GM12878 (cell line): ENCODE results near the gene GSE1. TPM values are rescaled to one million over a fixed set of nuclear protein-coding genes. Genes with fewer than 3 reads are reported as not detected.

Experiments
- ATAC-seq: fragments of 200-7000 bp; cut with Tn5 transposase; 3 replicates; pipeline ENCODE4 v1.9.1; 2020; ENCODE audit warnings: mild to moderate bottlenecking, moderate library complexity
- BruUV-seq: library from RNA; stranded (reverse); fragments of 400-500 nt; replicated peaks from 2 replicates; lab custom pipeline; 2021; lab: Mats Ljungman, UMichigan
- CTCF ChIA-PET: fragments of 300-600 bp; sonication (Branson Sonifier 250); formaldehyde crosslinking; extraction: SDS; loops from one replicate; lab custom pipeline; 2021; ENCODE audit warnings: inconsistent platforms; lab: Yijun Ruan, JAX
- POLR2A ChIA-PET: fragments of 350-600 bp; formaldehyde crosslinking; extraction: SDS; loops from one replicate; lab custom pipeline; 2021; ENCODE audit warnings: inconsistent platforms; lab: Charles Lee
- RAD21 ChIA-PET: fragments of 300-600 bp; sonication (Branson Sonifier 250); formaldehyde crosslinking; loops from one replicate; lab custom pipeline; 2023; ENCODE audit warnings: antibody characterized with exemption; ENCODE audit not compliant: unreplicated experiment; lab: Charles Lee
- SMC1A ChIA-PET: fragments of 300-600 bp; sonication (Branson Sonifier 250); formaldehyde crosslinking; loops from one replicate; lab custom pipeline; 2023; ENCODE audit not compliant: unreplicated experiment, uncharacterized antibody; lab: Charles Lee
- DNase-seq: peaks from one replicate; pipeline ENCODE4 v3.0.0-alpha.2; 2011; ENCODE audit warnings: low read depth, low spot score
- FAIRE-seq: peaks from 3 replicates; lab custom pipeline; 2011; peaks lifted over from hg19 to GRCh38; lab: Jason Lieb, UNC
- H2AFZ ChIP-seq: 2 replicates; pipeline ENCODE4 v1.6.0; 2011; ENCODE audit warnings: low read depth, low read length, control low read depth; ENCODE audit not compliant: control insufficient read depth
- H3K27ac ChIP-seq: 2 replicates; pipeline ENCODE4 v1.5.1; 2011; ENCODE audit warnings: control low read depth; ENCODE audit not compliant: control insufficient read depth, insufficient read depth
- H3K27me3 ChIP-seq, 2 experiments: replicated peaks in 1 of 2; 2 replicates each; pipeline versions ENCODE4 v1.6.0 to v1.6.1; 2011; ENCODE audit warnings: low read length in 1 of 2; ENCODE audit not compliant: control insufficient read depth in 2 of 2, insufficient read depth in 2 of 2
- H3K36me3 ChIP-seq, 2 experiments: 2 replicates each; pipeline ENCODE4 v1.5.1; 2011; ENCODE audit warnings: low read length in 1 of 2; ENCODE audit not compliant: control insufficient read depth in 2 of 2, insufficient read depth in 2 of 2
- H3K4me1 ChIP-seq: 2 replicates; pipeline ENCODE4 v1.6.1; 2011; ENCODE audit warnings: mild to moderate bottlenecking, low read length, moderate library complexity, mixed read lengths; ENCODE audit not compliant: control insufficient read depth, insufficient read depth
- H3K4me2 ChIP-seq: 2 replicates; pipeline ENCODE4 v1.6.0; 2011; ENCODE audit warnings: control low read depth; ENCODE audit not compliant: control insufficient read depth, insufficient read depth
- H3K4me3 ChIP-seq: fragments of 200-600 bp; sonication (generic); 2 replicates; pipeline ENCODE4 v1.5.1; 2016
- H3K79me2 ChIP-seq: 2 replicates; pipeline ENCODE4 v1.6.0; 2011; ENCODE audit warnings: low read length; ENCODE audit not compliant: control insufficient read depth, insufficient read depth
- H3K9ac ChIP-seq: 2 replicates; pipeline ENCODE4 v1.8.0; 2011; ENCODE audit warnings: low read length, control low read depth, mixed read lengths; ENCODE audit not compliant: control insufficient read depth, insufficient read depth
- H3K9me3 ChIP-seq: replicated peaks from 3 replicates; pipeline ENCODE4 v1.5.1; 2011; ENCODE audit warnings: mild to moderate bottlenecking, low read length; ENCODE audit not compliant: control insufficient read depth, insufficient read depth
- H4K20me1 ChIP-seq: 2 replicates; pipeline ENCODE4 v1.6.0; 2011; ENCODE audit not compliant: control insufficient read depth, insufficient read depth
- ATF3 ChIP-seq: IDR thresholded peaks from 2 replicates; pipeline ENCODE4 v1.6.1; 2011; ENCODE audit warnings: low read depth, mild to moderate bottlenecking, low read length, moderate library complexity, borderline replicate concordance; ENCODE audit errors: extremely low read depth
- BCL11A ChIP-seq: IDR thresholded peaks from 2 replicates; pipeline ENCODE4 v1.6.1; 2011; ENCODE audit warnings: low read depth, low read length
- MTA2 ChIP-seq: fragments of 450-650 bp; IDR thresholded peaks from 2 replicates; pipeline ENCODE4 v1.6.1; 2016; ENCODE audit warnings: low read depth, mild to moderate bottlenecking, moderate library complexity
- NFXL1 ChIP-seq: fragments of 450-650 bp; IDR thresholded peaks from 2 replicates; pipeline ENCODE4 v1.6.1; 2017; ENCODE audit warnings: antibody characterized with exemption, mild to moderate bottlenecking, borderline replicate concordance
- POU2F2 ChIP-seq: IDR thresholded peaks from 3 replicates; pipeline ENCODE4 v1.6.1; 2011; ENCODE audit warnings: low read depth, mild to moderate bottlenecking, low read length, borderline replicate concordance
- SMAD5 ChIP-seq: IDR thresholded peaks from 2 replicates; pipeline ENCODE4 v1.6.1; 2016; ENCODE audit warnings: antibody characterized with exemption, low read depth
- SMARCA5 ChIP-seq: fragments of 450-650 bp; IDR thresholded peaks from 2 replicates; pipeline ENCODE4 v1.6.1; 2017; ENCODE audit warnings: mild to moderate bottlenecking
- SP1 ChIP-seq: IDR thresholded peaks from one replicate; pipeline ENCODE4 v1.6.1; 2011; ENCODE audit warnings: low read depth, low read length
- ZNF207 ChIP-seq: fragments of 450-650 bp; IDR thresholded peaks from 2 replicates; pipeline ENCODE4 v1.6.1; 2014; ENCODE audit warnings: antibody characterized with exemption, mild to moderate bottlenecking, borderline replicate concordance
- WGBS: methylation state at CpG from one replicate; pipeline ENCODE4 v1.1.6; 2016; ENCODE audit warnings: low lambda C conversion rate; ENCODE audit not compliant: insufficient replicate concordance, insufficient coverage; ENCODE audit errors: missing lambda C conversion rate; 5-methylcytosine and 5-hydroxymethylcytosine counted together
- in situ Hi-C: fragments of 300-500 bp; cut with MboI; formaldehyde crosslinking; loops from 9 replicates; pipeline ENCODE4 v1.14.3; 2018; ENCODE audit warnings: mixed read lengths
- intact Hi-C: fragments of 100-400 bp; cut with micrococcal nuclease; formaldehyde crosslinking; loops from one replicate; pipeline ENCODE4 v1.14.2; 2022; ENCODE audit not compliant: unreplicated experiment
- polyA plus RNA-seq, 11 experiments: library from polyadenylated mRNA; depleted of rRNA in 4 of 11; unstranded in 6 of 11; stranded (reverse) in 5 of 11; fragments of >200 nt; fragmentation: Nextera tagmentation in 4 of 11; fragmentation: Illumina TruSeq in 1 of 11; extraction: Ambion mirVana in 4 of 11; extraction: Trizol in 1 of 11; gene quantifications; 1 replicate in 1 of 11; 2 replicates in 10 of 11; pipeline versions ENCODE4 v1.2.1 to v1.2.3, GENCODE V29; 2011 to 2016; ENCODE audit warnings: inconsistent platforms in 2 of 11, missing spikeins in 2 of 11, low read depth in 1 of 11
- total RNA-seq, 4 experiments: library from RNA; depleted of rRNA in 3 of 4; stranded (reverse); fragments of >200 nt in 3 of 4; fragmentation: Illumina TruSeq in 1 of 4; extraction: Trizol in 1 of 4; gene quantifications; 2 replicates each; pipeline versions ENCODE4 v1.2.1 to v1.2.3, GENCODE V29; 2013 to 2021

The GSE1 gene
- total and polyA plus RNA-seq, 10 of the 15 experiments (the other 5 are each of a cell fraction or from before 2014, with no cell fraction given): 4.6 to 58.7 (median 18.2) TPM

GRCh38 chr16:85592700-85593493, 20.2 kb upstream of the GSE1 start:
- intact Hi-C loops (no loop called here), in situ Hi-C loops (no loop called here)
- ChIA-PET POLR2A (interaction anchor here (1.0 kb wide), 1 partner anchor 14 kb away, joined by 3 read pairs; no protein-coding TSS in a partner anchor), CTCF (interaction anchor here (0.7 to 0.9 kb wide), 2 partner anchors 39 to 102 kb away, joined by 3 to 4 read pairs; no protein-coding TSS in a partner anchor), SMC1A (no interaction called here), RAD21 (interaction anchor here (1.3 kb wide), 1 partner anchor 36 kb away, joined by 4 read pairs; no protein-coding TSS in a partner anchor)
- Histone ChIP-seq H3K79me2 (peaks cover 7% of the 10 kb centered on the region), H3K36me3 (peaks cover 0 to 2% of the 10 kb centered on the region in 2 experiments; a peak in 3 of 4 replicates), H3K4me1 (no peaks in the 10 kb centered on the region), H3K9me3 (no peaks in the 10 kb centered on the region), H3K4me3 (no peak overlapping the region), H3K27ac (no peak overlapping the region), H4K20me1 (no peaks in the 10 kb centered on the region), H3K27me3 (no peaks in the 10 kb centered on the region), H3K9ac (no peak overlapping the region), H2AFZ (no peak overlapping the region), H3K4me2 (no peak overlapping the region)
- BruUV-seq: no TSS peak
- ATAC-seq (peak; percentile 13; the same call in 1 of the 3 replicates), DNase-seq (no peak), FAIRE-seq (no peak)
- TF ChIP-seq NFXL1: 0 out of 2 replicates have a peak, but pooled peaks have one; percentile 58
- TF ChIP-seq SMARCA5: peak; percentile 36; the same call in 1 of the 2 replicates
- no peak for TF ChIP-seq ZNF207
- 61% methylated on average over 12 of the region's 12 CpGs for WGBS

- RAD21 ChIA-PET: no interaction called here
- no peak overlapping the region for H2AFZ ChIP-seq
- TF ChIP-seq BCL11A: peak; percentile 69; the same call in 1 of the 2 replicates
- TF ChIP-seq POU2F2: peak; percentile 64; the same call in 1 of the 3 replicates
- TF ChIP-seq MTA2: peak; percentile 82
- no peak for TF ChIP-seq ATF3
- TF ChIP-seq SMAD5: no peak
- no peak for TF ChIP-seq SP1
- H3K4me1 ChIP-seq: no peaks in the 10 kb centered on the region
- SMC1A ChIA-PET: no interaction called here
- H3K36me3 ChIP-seq: peaks cover 0 to 2% of the 10 kb centered on the region in 2 experiments; a peak in 3 of 4 replicates
- BruUV-seq: no TSS peak
- CTCF ChIA-PET: interaction anchor here (0.9 kb wide), 1 partner anchor 40 kb away, joined by 4 read pairs; no protein-coding TSS in a partner anchor
- FAIRE-seq: no peak
- in situ Hi-C loops (no loop called here), intact Hi-C loops (no loop called here)
- POLR2A ChIA-PET: interaction anchor here (0.6 to 1.0 kb wide), 2 partner anchors 13 to 100 kb away, joined by 3 to 4 read pairs; no protein-coding TSS in a partner anchor
- H3K4me3 ChIP-seq: no peak overlapping the region
- no peaks in the 10 kb centered on the region for H4K20me1 ChIP-seq
- no peaks in the 10 kb centered on the region for H3K9me3 ChIP-seq
- H3K9ac ChIP-seq: no peak overlapping the region
- no peaks in the 10 kb centered on the region for H3K27me3 ChIP-seq
- peak; percentile 51; the same call in 2 of the 3 replicates for ATAC-seq
- H3K27ac ChIP-seq: no peak overlapping the region
- no peak overlapping the region for H3K4me2 ChIP-seq
- WGBS: 95% methylated on average over 16 of the region's 21 CpGs
- DNase-seq: no peak
- peaks cover 7% of the 10 kb centered on the region for H3K79me2 ChIP-seq
Observed at GRCh38 chr16:85593494-85594221, 19.5 kb upstream of the GSE1 start.
